Spleen (tissue), 7 donors: Measurements from ENCODE around the gene KCNH3.

Experiments used
- POLR2A ChIP-seq, 3 donors: fragments of 450-650 bp; IDR thresholded peaks; one replicate each; pipeline ENCODE4 v1.5.1; 2017; ENCODE audit warnings: antibody characterized with exemption in 3 of 3, mild to moderate bottlenecking in 1 of 3
- TF ChIP-seq, protein P1 (sequence below), 11 experiments: fragments of 200-600 bp in 7 of 11; fragments of 450-650 bp in 4 of 11; sonication (generic) in 4 of 11; IDR thresholded peaks in 8 of 11; conservative IDR thresholded peaks in 3 of 11; 1 replicate in 7 of 11; 2 replicates in 4 of 11; pipeline versions ENCODE4 v1.4.0 to v1.8.0; 2016 to 2021; ENCODE audit warnings: antibody characterized with exemption in 11 of 11, inconsistent platforms in 4 of 11, mild to moderate bottlenecking in 1 of 11
- donor health status: DM: no; HTN: no; CAD: no; lungs with moderate emphysema.
- donor health status: DM: no; HTN: no; CAD: no.
- donor health status: DM: no; HTN: no; CAD: no.

DNA sequence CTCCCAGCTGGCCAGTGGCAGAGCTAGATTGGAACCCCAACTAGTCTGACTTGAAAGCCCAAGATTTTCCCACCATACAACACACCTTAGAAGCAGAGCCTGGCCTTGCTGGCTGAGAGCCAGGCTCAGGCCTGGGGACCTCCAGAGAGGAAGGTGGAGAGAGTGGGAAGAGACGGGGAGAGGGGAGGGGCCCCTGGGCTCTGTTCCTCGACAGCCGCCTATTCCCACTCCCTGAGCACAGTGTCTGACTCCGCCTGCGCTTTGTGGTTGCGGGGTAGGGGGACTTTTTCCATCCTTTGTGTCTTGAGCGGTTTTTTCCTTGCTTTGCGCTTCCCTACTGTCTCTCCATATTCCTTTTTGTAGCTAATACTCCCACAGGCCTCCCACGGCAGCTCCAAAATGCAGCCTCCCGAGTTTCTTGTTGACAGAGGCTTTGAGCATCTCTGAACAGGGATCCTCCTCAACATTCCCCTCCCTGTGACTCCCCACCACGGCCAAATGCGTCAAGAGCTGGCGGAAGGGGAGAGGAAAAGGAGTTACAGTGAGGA lies 4.0 kb upstream of the KCNH3 start:
- TF ChIP-seq, protein P1, sequence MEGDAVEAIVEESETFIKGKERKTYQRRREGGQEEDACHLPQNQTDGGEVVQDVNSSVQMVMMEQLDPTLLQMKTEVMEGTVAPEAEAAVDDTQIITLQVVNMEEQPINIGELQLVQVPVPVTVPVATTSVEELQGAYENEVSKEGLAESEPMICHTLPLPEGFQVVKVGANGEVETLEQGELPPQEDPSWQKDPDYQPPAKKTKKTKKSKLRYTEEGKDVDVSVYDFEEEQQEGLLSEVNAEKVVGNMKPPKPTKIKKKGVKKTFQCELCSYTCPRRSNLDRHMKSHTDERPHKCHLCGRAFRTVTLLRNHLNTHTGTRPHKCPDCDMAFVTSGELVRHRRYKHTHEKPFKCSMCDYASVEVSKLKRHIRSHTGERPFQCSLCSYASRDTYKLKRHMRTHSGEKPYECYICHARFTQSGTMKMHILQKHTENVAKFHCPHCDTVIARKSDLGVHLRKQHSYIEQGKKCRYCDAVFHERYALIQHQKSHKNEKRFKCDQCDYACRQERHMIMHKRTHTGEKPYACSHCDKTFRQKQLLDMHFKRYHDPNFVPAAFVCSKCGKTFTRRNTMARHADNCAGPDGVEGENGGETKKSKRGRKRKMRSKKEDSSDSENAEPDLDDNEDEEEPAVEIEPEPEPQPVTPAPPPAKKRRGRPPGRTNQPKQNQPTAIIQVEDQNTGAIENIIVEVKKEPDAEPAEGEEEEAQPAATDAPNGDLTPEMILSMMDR (IDR thresholded peaks at IDR 0.05 in 8 of 11, conservative IDR thresholded peaks at IDR 0.05 in 3 of 11) = no peak
- TF ChIP-seq POLR2A (IDR thresholded peaks at IDR 0.05) = no peak
